ENCODE data around the gene STARD5. TPM values are rescaled to one million over a fixed set of nuclear protein-coding genes. Genes with fewer than 3 reads are reported as not detected.
A peak's percentile ranks its signal among the peaks of the same experiment; 100 is the strongest.

STARD5 gene
- total and polyA plus RNA-seq, 9 of the 15 experiments (the other 6 are each of a cell fraction or from before 2014, with no cell fraction given): 1.7 to 5.7 (median 2.2) TPM

DNA sequence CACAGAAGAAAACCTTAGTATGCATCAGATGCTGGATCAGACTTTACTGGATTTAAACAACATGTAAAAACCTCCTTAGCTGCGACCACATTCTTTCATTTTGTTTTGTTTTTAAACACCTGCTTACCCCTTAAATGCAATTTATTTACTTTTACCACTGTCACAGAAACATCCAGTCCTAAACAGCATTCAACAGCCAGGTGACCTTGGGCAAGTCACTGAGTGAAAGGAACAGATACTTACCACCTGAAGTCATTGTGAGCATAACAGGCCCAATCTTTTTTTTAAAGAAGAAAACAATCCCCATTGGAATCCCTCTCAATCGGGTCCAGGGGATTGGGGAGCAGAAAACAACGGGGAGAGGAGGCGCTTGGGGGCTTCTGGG, 390 bp downstream of the STARD5 start:
- POLR2A ChIA-PET: interaction anchor here (0.6 to 1.6 kb wide), 5 partner anchors 11 to 1148 kb away, joined by 3 to 6 read pairs (median 5); no protein-coding TSS in a partner anchor
- no TSS peak for BruUV-seq (replicated peaks)
- CTCF ChIA-PET (ENCODE audit: low intra/inter-chr PET ratio): no interaction called here
- ATAC-seq (peak; percentile 8), DNase-seq (ENCODE audit: extremely low read depth in 1 of 4, low spot score in 3 of 4) (peak in 1 of 4 experiments; percentile 15), FAIRE-seq (peak; percentile 51)
- Histone ChIP-seq H3K4me2 (ENCODE audit: insufficient read depth, low read length) (peak overlapping the region; percentile 87), H3K36me3 (ENCODE audit: control insufficient read depth, insufficient read depth, low read length) (peaks cover 8% of the 10 kb centered on the region; the same call in 1 of the 3 replicates), H3K4me1 (replicated peaks in 1 of 2; ENCODE audit: control insufficient read depth in 2 of 2, insufficient read depth in 2 of 2, low read length in 2 of 2) (peaks cover 11 to 12% of the 10 kb centered on the region in 2 experiments; a peak in 4 of 5 replicates), H3K9me1 (ENCODE audit: control insufficient read depth, insufficient read depth, low read length) (no peaks in the 10 kb centered on the region), H3K79me2 (ENCODE audit: control insufficient read depth, insufficient read depth, low read length) (no peaks in the 10 kb centered on the region), H4K20me1 (replicated peaks; ENCODE audit: control insufficient read depth, insufficient read depth, low read length) (no peaks in the 10 kb centered on the region), H3K27ac (ENCODE audit: extremely low read depth, low read depth, low read length) (peak overlapping the region; percentile 54; the same call in 2 of the 3 replicates), H3K9ac (ENCODE audit: insufficient read depth in 1 of 2, low read depth in 2 of 2, low read length in 2 of 2) (peak overlapping the region; percentile 56 to 94), H3K9me3 (replicated peaks; ENCODE audit: control insufficient read depth, insufficient read depth, low read depth, low read length) (no peaks in the 10 kb centered on the region), H3K4me3 (peak overlapping the region; percentile 69), H2AFZ (ENCODE audit: low read depth, low read length) (peak overlapping the region; percentile 93), H3K27me3 (ENCODE audit: control insufficient read depth in 2 of 2, insufficient read depth in 2 of 2, low read length in 2 of 2) (no peaks in the 10 kb centered on the region)
- intact Hi-C loops (cut with micrococcal nuclease): loop anchor here (10.0 kb wide), 1 partner anchor 339 kb away; the partner anchor contains the start of gene MESD
- TF ChIP-seq ZNF324 (CRISPR knock-in tag; IDR thresholded peaks at IDR 0.05) (no peak), ZFX (CRISPR knock-in tag; IDR thresholded peaks at IDR 0.05) (0 out of 2 replicates have a peak, but pooled peaks have one; percentile 21), ESRRA (IDR thresholded peaks at IDR 0.05; ENCODE audit: borderline replicate concordance, low read depth) (peak; percentile 29; the same call in 1 of the 2 replicates), ZBTB9 (CRISPR knock-in tag; IDR thresholded peaks at IDR 0.05) (no peak), SMAD4 (CRISPR knock-in tag; conservative IDR thresholded peaks at IDR 0.05) (no peak), ZNF175 (CRISPR knock-in tag; IDR thresholded peaks at IDR 0.05; ENCODE audit: low read depth) (no peak), MAZ (CRISPR knock-in tag; conservative IDR thresholded peaks at IDR 0.05 in 1 of 2, IDR thresholded peaks at IDR 0.05 in 1 of 2) (no peak), BRD9 (IDR thresholded peaks at IDR 0.05; ENCODE audit: low read depth, partially characterized antibody) (no peak), SMARCC2 (IDR thresholded peaks at IDR 0.05; ENCODE audit: low read depth) (no peak)
- WGBS (ENCODE audit: insufficient coverage, low coverage, missing lambda C conversion rate): 2% methylated on average over 2 of the region's 4 CpGs
- in situ Hi-C loops (cut with MboI): no loop called here
